ENCODE measurements around the gene CCSER1.

- no peak for TF ChIP-seq CTCF (IDR thresholded peaks at IDR 0.05)
- TF ChIP-seq POLR2AphosphoS5 (IDR thresholded peaks at IDR 0.05): no peak
Measured at GRCh38 chr4:90274175-90274574, 147.0 kb downstream of the CCSER1 start.

All from esophagus muscularis mucosa (tissue), 3 donors.